ENCODE measurements around the gene THRB. TPM values are rescaled to one million over a fixed set of nuclear protein-coding genes. Genes with fewer than 3 reads are reported as not detected.

The THRB gene
- total and polyA plus RNA-seq, 9 of the 15 experiments (the other 6 are each of a cell fraction or from before 2014, with no cell fraction given): 1.7 to 14.9 (median 6.9) TPM

- TF ChIP-seq HMBOX1 (IDR thresholded peaks at IDR 0.05) (no peak), ZNF584 (CRISPR knock-in tag; IDR thresholded peaks at IDR 0.05; ENCODE audit: low read depth) (peak; percentile 1; the same call in 1 of the 2 replicates), ZFX (CRISPR knock-in tag; IDR thresholded peaks at IDR 0.05) (no peak), MYNN (IDR thresholded peaks at IDR 0.05) (no peak), MYNN (CRISPR knock-in tag; IDR thresholded peaks at IDR 0.05) (no peak), ZNF395 (CRISPR knock-in tag; IDR thresholded peaks at IDR 0.05) (0 out of 2 replicates have a peak, but pooled peaks have one; percentile 25)
- TF ChIP-seq, protein P1, sequence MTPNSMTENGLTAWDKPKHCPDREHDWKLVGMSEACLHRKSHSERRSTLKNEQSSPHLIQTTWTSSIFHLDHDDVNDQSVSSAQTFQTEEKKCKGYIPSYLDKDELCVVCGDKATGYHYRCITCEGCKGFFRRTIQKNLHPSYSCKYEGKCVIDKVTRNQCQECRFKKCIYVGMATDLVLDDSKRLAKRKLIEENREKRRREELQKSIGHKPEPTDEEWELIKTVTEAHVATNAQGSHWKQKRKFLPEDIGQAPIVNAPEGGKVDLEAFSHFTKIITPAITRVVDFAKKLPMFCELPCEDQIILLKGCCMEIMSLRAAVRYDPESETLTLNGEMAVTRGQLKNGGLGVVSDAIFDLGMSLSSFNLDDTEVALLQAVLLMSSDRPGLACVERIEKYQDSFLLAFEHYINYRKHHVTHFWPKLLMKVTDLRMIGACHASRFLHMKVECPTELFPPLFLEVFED (CRISPR knock-in tag; conservative IDR thresholded peaks at IDR 0.05): no peak
Measured at GRCh38 chr3:24498796-24499195, 4.1 kb upstream of the THRB start (continued).

Data from K562 (cell line).